GM12873 (cell line): ENCODE measurements around the gene RFPL4A.
"Not testable (repeated sequence)": the region's sequence is repeated elsewhere in the genome, so short reads cannot be mapped to it uniquely, and the experiment has no call there.

Source experiments
- TF ChIP-seq, protein P1 (sequence below): IDR thresholded peaks from 2 replicates; pipeline ENCODE4 v1.5.1; 2012; ENCODE audit warnings: low read depth, mild to moderate bottlenecking, moderate library complexity, low read length, control low read depth; ENCODE audit not compliant: insufficient read depth; ENCODE audit errors: missing control alignments

Gene RFPL4A

DNA sequence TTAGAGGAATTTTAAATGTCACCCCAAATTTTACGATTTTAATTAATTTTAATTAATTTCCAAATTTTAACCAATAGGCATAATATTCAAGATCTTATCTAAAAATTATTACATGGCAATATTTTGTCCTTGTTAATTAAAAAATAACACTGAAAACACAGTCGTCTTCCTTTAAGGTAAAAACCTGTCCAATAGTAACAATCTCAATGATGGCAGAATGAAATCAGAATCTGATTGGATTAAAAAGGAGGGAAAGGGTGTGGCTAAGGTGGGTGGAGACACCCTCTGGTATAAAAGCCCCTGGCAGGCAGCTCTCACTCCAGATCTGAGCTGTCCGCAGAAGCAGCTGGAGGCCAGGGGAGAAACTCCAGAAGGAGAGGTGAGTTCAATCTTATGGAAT is at the start of gene RFPL4A:
TSS of gene RFPL4A (plus strand) at position 301 of the 400 bp plus-strand sequence. CDS start 2,704 bp downstream, outside the sequence.
- TF ChIP-seq, protein P1, sequence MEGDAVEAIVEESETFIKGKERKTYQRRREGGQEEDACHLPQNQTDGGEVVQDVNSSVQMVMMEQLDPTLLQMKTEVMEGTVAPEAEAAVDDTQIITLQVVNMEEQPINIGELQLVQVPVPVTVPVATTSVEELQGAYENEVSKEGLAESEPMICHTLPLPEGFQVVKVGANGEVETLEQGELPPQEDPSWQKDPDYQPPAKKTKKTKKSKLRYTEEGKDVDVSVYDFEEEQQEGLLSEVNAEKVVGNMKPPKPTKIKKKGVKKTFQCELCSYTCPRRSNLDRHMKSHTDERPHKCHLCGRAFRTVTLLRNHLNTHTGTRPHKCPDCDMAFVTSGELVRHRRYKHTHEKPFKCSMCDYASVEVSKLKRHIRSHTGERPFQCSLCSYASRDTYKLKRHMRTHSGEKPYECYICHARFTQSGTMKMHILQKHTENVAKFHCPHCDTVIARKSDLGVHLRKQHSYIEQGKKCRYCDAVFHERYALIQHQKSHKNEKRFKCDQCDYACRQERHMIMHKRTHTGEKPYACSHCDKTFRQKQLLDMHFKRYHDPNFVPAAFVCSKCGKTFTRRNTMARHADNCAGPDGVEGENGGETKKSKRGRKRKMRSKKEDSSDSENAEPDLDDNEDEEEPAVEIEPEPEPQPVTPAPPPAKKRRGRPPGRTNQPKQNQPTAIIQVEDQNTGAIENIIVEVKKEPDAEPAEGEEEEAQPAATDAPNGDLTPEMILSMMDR, result not testable (repeated sequence)

DNA sequence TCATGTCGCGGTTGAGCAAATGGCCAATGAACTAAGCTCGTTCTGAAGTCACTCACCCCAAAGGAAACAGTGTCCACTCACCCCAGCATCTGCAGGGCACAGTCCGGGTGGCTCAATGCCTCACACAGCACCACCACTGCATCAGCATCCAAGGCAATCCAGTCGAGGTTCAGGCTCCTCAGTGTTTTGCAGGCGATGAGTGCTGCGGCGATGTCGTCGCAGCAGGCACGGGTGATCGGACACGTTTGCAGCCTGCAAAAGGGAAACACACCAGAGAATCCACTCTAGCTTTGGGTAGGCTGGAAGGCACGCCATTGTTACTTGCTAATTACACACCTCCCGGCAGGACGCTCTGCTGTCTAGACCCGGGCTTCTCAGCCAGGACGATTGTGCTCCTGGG is 47.2 kb upstream of the RFPL4A start:
- TF ChIP-seq, protein P1, result no peak

DNA sequence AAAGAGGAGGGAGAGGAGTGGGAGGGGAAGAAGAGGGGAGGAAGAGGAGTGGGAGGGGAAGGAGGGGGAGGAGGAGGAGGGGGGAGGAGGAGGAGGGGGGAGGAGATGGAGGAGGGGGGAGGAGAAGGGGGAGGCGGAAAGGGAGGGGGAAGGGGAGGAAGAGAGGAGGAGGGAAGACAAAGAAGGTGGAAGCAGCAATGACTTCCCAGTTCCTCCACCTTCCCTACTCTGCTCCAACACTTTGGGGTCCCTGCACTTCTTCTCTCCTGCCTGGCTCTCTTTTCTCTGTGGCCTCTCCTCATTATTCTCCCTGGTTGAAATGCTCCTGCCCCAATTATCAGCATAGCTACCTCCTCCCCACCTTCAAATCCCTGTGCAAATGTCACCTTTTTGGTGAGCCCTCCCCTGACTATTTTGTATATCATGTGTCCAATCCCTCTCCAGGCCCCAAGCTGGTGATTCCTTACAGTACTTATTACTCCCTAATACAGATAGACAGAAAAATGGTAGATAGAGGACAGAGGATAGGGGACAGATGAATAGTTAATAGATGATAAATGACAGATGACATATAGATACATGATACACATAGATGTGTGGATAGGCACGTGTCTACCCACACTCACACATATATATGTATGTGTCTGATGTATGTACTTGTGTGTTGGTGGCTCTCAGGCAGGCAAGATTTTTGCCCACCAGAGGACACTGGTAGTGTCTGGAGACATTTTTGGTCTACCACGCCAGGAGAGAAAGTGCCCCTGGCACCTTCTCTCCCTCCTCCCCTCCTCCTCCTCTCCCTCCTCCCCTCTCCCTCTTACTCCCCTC is 45.9 kb upstream of the RFPL4A start:
- TF ChIP-seq, protein P1, result no peak

DNA sequence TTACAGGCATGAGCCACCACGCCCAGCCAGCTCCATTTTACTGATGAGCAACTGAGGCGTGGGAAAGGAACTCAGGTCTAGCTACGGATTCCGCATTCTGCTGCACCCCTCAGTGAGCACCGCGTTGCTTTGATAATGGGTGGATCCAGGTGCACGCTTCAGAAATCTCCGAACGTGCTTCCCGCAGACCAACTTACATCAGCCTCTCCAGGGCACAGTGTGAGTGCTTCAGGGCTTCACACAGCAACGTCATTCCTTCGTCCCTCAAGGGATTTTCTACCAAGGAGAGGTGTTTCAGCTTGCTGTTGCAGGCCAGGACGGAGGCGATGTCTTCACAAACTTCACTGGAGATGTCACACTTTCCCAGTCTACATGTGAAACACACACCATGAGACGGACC is 42.4 kb upstream of the RFPL4A start:
- TF ChIP-seq, protein P1, result no peak

DNA sequence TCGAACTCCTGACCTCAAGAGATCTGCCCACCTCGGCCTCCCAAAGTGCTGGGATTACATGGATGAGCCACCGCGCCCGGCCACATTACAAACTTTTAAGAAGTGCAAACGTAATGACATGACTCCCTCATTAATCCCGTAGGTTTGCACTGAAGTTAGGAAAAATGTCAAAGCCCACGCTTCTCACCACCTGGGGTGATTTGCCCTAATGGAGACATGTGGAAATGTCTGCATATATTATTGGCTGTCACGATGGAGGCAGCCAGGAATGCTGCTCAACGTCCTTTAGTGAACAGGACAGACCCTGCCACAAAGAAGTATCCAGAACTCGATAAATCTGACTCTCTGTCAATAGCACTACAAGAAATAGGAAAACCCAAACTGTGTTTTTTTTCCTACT is 41.6 kb upstream of the RFPL4A start:
- TF ChIP-seq, protein P1, result no peak

DNA sequence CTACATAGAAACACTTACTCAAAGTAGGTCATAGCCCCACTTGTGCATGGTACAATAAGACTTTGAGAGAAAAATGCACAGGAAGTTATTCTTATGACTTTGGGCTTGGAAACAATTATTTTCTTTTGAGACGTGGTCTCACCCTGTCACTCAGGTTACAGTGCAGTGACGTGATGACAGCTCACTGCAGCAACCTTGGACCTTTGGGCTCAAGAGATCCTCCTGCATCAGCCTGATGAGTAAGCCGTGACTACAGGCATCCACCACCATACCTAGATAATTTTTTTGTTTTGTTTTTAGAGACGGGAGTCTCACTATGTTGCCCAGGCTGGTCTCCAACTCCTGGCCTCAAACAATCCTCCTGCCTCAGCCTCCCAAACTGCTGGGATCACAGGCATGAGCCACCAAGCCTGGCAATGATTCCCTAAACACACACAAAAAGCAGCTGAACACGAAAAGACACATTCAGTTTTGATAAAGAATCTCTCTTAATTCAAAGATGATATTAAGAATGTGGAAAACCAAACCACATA is 38.6 kb upstream of the RFPL4A start:
- TF ChIP-seq, protein P1, result no peak

DNA sequence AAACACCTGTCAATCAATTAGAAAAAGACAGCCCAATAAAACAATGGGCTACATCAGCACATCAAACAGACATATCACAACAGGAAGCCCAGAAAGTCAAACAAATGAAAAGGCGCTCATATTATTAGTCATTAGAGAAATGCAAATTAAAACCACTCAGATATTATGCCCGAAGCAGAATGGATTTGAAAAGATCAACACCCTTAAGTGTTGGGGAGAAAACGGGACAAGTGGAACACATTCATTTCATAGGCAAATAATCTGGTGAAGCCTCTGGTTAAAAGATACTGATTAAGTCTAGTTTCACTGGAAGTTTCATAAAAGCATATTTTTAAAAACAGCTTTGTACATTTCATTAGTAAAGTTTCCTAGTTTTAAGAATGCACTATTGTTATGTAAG is 38.1 kb upstream of the RFPL4A start:
- TF ChIP-seq, protein P1, result no peak
